Left cardiac atrium (tissue), 4 donors: ENCODE data around the gene POPDC2. TPM values are rescaled to one million over a fixed set of nuclear protein-coding genes. Genes with fewer than 3 reads are reported as not detected.

Experiments used
- ATAC-seq, 2 donors: fragments of 200-7000 bp; cut with Tn5 transposase; one replicate each; pipeline ENCODE4 v1.9.1; 2020; ENCODE audit warnings: mild to moderate bottlenecking in 2 of 2, moderate library complexity in 2 of 2
- DNase-seq: peaks from one replicate; pipeline ENCODE4 v3.0.0-alpha.2; 2020
- intact Hi-C, 2 donors: fragments of 100-400 bp; cut with DNase I; formaldehyde crosslinking; loops; one replicate each; pipeline versions ENCODE4 v1.14.1 to v1.15.1; 2022 to 2023
- total RNA-seq, 2 donors: library from RNA; stranded (reverse); fragmentation: NEBNext Ultra II Directional; extraction: Animal tissue kit (Norgen Biotek cat#: 25700); gene quantifications; one replicate each; pipeline ENCODE4 v1.2.1, GENCODE V29; 2021
- donor health status: DM: no; HTN: yes; CAD: no.
- donor health status: DM: no; HTN: yes; CAD: no; lungs with severe emphysema.
- donor health status: DM: yes; HTN: yes; CAD: no.
- donor health status: Dilated cardiomyopathy.

Gene POPDC2
- total RNA-seq, 2 donors from 2014 or later = 383 to 677 TPM

DNA sequence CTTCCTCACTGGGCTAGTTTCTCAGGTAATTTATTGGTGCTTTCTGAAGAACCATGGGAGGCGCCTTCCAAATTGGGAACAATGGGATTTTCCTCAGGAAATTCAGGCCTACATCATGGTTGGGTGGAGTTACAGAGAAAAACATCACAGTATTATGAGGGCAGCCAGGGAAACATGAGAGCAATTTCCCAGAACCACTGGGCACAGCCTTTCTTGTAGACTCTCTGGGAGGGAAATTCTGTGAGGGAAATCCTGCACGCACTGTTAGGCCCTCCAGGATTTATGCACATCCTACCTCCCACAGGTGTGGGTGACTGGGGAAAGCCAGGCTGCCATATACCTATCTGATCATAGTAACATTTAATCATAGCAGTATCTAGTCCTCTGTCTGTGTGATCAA, 13.2 kb downstream of the POPDC2 start:
- intact Hi-C loops = no loop called here
- peak; percentile 36 to 50 for ATAC-seq
- peak; percentile 52 for DNase-seq

DNA sequence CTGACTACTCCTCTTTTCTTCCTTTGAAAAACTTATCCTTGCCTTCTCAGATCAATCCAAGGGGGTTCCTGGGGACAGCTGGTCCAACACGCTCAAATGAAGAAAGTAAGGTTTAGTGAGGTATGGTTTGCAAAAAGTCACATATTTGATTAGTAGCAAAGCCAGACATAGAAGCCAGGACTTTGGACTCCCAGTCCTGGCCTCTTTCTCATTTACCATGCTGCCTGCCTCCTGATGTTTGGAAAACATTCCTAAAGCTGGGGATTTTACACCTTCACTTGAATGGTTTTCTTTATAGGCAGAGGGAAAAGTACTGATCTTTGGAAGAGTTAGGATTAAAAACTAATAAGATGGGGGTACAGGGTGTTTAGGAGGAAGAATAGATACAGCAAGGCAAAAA, 14.6 kb downstream of the POPDC2 start:
- intact Hi-C loops = no loop called here
- DNase-seq = no peak
- no peak for ATAC-seq

DNA sequence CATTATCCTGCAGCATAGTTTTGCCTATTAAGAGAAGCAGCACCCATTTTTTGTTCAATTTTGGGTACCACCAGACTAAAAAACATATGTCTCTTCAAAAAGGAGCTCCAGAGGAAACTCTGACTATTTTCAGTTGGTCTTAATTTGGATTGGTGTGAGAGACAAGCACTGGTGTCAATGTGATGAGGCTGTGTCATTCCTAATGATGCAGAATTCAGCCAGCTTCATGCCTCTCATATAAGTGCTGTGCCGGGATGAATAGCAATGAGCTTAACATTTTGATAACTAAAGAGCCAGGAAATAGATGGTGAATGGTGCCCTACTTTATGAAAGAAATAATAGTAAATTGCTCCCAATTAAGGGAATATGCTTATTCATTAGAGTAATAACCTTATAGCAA, 15.9 kb downstream of the POPDC2 start:
- intact Hi-C loops = no loop called here
- ATAC-seq = peak in 1 of 2 donors; percentile 15
- no peak for DNase-seq

DNA sequence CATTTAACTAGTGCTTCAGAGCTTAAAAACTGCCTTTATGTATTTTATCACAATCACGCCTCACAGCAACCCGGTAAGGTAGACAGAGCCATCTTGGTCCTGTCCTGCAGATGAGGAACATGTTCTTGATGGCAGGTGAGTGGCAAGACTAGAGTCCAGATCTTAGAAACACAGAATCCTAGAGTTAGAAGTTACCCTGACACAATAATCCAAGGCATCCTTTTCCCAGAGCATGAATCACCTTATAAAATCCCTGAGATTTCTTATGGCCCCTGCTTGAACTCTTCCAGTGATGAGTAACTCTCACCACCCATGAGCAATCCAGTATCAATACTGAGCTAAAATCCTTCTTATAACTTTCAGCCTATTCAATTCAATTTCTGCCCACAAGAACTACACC, 16.9 kb downstream of the POPDC2 start:
- DNase-seq = no peak
- intact Hi-C loops = no loop called here
- ATAC-seq = no peak

DNA sequence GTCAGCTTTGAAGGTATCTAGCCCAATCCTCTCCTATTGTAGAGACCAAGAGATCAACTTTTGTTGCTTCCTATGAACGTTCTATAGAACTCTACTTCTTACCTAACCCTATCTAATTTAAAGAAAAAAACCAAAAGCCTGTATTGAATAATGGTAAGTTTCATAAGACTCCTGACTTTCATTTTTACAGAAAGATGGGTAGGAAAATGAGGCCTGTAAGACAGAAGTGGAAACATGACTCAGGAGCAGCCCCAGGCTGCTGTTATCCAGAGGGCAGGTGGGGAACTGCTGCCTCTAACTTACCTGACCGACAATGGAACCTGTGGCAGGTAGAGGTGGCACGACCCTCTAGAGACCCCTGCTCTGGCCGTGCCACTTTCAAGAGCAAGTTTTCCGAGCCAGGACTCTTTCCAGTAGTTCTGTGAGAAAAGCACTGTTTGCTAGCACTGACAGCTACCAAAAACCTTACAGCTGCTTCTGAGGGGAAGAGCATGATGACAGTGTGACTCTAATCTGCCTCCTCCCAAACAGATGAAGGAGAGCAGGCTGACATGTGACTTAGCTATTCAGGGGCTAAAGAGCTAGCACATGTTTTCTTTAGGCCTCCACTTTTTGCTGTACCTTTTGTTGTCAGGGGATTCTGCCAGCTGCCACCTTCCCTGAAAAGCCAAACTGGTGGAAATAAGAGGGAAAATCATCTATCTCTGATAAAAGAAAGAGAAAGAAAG, 17.5 kb downstream of the POPDC2 start:
- intact Hi-C loops = no loop called here
- DNase-seq (no peak), ATAC-seq (no peak)

DNA sequence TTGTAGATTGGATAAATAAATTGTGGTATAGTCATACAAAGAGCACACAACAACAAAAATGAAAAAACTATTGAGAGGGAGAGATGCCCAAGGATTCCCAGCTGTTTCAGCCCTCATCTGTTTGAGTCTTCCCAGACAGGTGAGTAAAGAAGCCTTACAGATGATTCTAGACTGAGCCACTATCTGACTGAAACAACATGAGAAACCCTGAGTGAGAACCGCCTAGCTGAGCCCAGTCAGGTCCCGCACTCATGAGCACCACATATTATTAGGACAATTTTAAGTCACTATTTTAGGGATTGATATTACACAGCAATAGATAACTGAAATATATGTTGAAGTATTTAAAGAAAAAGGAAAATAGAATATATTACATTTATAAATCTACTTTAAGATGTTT, 19.0 kb downstream of the POPDC2 start:
- ATAC-seq = no peak
- DNase-seq = no peak
- intact Hi-C loops = no loop called here

DNA sequence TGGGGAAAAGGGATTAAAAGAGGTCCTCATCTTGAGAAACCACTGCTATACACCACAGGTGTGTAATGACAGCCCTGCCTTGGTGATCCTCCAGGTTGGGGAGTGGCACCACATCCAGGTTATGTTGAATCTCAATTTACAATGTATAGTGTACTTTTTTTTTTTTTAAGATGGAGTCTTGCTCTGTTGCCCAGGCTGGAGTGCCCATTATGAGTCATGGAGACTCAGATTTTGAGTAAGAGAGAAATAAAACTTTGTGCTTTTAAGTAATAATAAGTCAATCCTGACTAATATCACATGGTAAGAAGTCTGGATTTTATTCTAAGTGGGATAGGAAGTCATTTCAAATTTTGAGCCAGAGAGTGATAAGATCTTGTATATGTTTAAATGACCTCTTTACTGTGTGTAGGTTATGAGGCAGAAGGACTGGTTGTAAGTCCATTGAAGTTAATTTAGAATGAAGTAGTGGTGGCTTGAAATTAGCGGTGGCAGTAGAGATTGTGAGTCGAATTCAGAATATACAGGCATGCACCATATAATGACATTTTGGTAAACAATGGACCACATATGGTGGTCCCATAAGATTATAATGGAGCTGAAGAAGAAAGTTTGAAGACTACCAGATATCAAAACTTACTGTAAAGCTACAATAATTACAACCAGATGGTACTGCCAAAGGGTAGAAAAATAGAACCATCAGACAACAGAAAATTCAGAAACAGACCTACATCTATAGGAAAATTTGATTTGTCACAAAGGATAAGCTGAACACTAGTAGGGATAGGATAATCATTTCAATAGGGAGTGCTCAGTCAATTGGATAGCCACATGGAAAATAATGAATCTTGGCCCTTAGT, 20.7 kb downstream of the POPDC2 start:
- ATAC-seq = no peak
- intact Hi-C loops = loop anchor here in 1 of 2 donors (2.0 to 5.0 kb wide), 3 partner anchors 33 to 61 kb away; partner anchors contain the start of gene ADPRH
- no peak for DNase-seq

DNA sequence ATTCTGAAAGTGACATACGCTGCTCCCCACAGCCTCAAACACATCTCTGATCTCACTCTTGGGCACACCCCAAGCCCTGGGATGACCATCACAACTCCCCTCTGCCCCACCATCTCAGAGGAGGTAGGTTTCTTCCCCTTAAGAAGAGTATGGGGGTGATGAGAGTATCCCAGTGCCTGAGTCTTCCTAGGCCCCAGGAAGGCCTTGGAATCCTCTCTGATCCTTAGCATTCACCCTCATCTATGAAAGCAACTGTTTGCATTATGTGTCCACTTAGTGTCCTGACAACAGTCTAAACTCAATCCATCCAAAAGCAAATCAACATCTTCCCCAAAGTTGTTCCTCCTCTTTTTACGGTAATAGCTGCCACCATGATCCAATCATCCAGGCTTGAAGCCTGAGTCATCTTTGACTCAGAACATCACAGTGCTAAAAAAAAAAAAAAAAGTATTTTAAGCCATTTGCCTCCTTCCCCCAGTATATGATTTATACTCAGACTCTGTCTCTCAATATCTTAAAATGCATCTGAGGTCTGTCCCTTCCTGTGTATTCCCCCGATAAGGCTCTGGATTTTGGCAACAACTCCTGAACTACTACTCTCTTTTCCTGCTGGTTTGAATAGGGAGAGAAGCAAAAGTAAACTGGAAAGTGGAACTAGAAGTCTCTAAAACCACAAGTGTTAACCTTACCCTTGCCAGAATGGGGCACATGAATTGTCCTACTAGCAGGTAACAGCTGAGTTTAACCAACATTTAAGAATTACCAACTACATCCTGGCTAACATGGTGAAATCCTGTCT, 22.5 kb downstream of the POPDC2 start:
- DNase-seq = no peak
- peak; percentile 31 to 70 for ATAC-seq
- intact Hi-C loops = loop anchor here in 1 of 2 donors (2.0 to 5.0 kb wide), 3 partner anchors 34 to 59 kb away; partner anchors contain the start of gene ADPRH

DNA sequence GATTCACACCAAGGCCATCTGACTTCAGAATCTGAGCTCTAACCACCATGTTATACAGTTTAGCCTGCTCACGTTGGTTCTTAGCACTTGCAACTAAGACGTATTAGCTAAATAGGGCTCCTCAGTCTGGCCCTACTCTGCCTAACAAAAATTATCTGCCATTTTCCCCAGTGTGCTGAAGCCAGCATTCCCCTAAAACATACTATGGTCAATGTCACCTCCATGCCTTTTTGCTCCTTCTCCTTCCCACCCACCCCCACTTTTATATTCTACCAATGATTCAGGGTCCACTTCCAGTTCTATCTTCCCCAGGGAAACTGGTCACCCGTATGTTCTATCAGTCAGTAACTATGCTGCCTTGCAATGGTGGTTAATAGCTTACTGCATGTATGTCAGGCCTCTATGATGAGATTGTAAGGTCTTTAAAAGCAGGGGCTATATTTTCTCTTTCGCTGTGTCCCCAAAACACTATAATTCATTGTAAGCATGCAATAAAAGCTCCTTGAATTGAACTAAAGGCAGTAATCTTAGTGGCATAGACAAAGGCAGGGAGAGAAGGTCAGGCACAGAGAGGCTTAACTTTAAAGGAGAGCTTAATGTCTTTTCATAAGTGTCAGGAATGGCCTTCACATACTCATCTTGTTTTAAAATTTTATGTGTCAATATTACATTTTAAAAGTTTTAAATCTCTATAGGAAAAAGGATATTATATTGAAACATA, 23.3 kb downstream of the POPDC2 start:
- intact Hi-C loops = loop anchor here in 1 of 2 donors (5.0 kb wide), 2 partner anchors 35 kb away; no protein-coding TSS in a partner anchor
- ATAC-seq = no peak
- no peak for DNase-seq

DNA sequence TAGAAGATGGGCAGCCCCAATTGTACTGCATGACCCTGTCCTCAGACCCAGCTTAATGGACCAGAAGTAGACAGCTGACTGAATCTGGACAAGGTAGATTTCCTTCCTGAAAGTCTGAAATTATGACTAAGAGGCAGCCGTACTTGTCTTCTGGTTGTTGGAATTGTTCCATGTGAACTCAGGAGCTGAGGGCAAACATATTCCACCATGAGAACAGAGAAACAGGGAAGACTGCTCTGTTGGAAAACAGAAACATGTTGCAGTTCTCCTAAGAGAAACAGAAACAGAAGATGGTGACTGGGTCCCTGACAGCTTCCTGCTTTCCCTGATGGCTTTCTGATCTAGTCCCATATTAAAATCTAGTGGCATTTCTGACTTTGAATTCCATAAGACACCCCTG, 24.1 kb downstream of the POPDC2 start:
- intact Hi-C loops = loop anchor here in 1 of 2 donors (5.0 kb wide), 2 partner anchors 34 to 36 kb away; no protein-coding TSS in a partner anchor

DNA sequence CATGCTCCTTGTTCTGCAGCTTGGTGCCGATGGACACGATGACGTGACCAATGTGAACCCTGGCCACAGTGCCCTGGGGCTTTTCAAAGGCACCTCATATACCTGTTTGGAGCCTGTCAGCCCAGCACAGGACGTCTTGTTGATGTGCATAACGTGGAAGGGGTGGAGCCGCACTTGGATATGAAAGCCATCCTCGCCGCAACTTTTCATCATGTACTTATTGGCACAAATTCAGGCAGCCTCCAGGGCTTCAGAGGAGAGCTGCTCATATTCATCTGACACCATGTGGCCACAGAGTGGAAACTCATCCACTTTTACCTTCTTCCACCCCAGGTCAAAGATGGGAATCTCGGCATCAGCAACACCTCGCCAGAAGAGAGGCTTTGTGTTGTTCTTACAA, 24.7 kb downstream of the POPDC2 start:
- intact Hi-C loops = loop anchor here in 1 of 2 donors (5.0 kb wide), 2 partner anchors 33 to 37 kb away; no protein-coding TSS in a partner anchor
- ATAC-seq = peak in 1 of 2 donors; percentile 4

More for the DNA sequence above, 24.1 kb downstream of the POPDC2 start:
- DNase-seq (no peak), ATAC-seq (peak in 1 of 2 donors; percentile 1)

DNA sequence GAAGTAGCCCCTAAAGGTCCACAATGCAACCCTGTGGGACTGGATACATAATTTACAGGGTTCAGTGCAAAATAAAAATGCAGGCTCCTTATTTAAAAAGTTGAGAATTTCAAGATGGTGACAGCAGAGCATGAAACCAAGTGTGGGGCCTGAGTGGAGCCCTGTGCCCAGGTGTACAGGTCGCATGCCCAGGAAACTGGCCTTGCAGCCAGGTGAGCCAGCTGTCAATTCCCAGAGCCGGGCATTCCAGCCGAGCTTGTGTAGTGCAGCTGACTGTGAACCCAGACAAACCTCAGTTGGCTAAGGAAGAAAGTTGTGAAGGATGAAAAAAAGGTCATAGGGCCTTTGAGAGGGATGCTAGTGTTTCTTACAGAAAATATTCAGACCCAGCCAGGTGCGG, 27.6 kb downstream of the POPDC2 start:
- intact Hi-C loops = no loop called here
- ATAC-seq (no peak), DNase-seq (no peak)

More for the DNA sequence above, 24.7 kb downstream of the POPDC2 start:
- DNase-seq = no peak

DNA sequence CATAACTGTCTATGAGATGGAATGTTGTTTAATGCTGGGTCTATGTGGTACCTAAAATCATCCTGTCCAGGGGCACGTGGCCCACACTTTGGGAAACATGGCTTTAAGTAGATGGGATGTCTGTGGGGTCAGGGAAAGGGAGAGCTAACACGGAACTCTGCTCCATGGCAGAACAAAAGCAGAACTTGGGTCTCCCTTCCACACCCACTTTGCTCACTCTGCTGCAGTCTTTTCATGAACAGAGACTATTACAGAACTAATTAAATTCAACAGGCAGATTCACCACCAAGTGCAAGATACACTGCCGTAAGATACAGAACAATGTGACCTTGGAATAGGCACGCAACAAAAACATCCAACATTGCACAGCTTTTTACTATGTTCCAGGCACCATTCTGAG, 28.2 kb downstream of the POPDC2 start:
- ATAC-seq = no peak
- DNase-seq = no peak
- intact Hi-C loops = no loop called here

DNA sequence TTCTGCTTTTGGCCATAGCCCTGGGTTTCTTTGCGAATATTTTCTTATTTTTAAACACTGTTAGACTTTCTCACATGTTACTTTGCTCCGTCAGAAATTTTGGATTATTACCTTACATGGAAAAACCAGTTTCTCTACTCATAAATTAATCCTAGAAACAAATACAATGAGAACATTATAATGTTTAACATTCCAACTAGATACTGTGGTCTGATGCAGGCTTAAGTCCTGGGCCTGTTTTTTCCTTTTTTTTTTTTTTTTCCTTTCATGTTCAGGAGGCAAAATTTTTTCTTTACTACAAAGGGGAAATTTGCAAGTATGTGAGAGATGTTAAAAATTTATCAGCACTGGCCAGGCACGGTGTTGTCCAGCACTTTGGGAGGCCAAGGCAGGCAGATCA, 28.9 kb downstream of the POPDC2 start:
- ATAC-seq (no peak), DNase-seq (no peak)
- intact Hi-C loops = no loop called here

DNA sequence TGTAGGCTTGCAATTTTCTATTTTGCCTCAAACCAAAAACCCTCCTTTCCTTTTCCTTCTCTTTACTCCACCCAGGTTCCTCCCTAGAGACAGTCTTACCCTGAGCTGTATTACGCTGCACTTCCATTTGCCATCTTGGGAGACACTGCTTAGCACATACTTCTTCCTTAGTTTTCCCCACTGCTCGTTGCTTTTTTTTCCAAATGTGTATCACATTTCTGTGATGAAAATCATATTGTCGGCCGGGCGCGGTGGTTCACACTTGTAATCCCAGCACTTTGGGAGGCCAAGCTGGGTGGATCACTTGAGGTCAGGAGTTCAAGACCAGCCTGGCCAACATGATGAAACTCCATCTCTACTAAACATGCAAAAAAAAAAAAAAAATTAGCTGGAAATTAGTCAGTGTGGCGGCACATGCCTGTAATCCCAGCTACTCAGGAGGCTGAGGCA, 29.5 kb downstream of the POPDC2 start:
- intact Hi-C loops = no loop called here
- DNase-seq = no peak
- ATAC-seq = peak in 1 of 2 donors; percentile 8

DNA sequence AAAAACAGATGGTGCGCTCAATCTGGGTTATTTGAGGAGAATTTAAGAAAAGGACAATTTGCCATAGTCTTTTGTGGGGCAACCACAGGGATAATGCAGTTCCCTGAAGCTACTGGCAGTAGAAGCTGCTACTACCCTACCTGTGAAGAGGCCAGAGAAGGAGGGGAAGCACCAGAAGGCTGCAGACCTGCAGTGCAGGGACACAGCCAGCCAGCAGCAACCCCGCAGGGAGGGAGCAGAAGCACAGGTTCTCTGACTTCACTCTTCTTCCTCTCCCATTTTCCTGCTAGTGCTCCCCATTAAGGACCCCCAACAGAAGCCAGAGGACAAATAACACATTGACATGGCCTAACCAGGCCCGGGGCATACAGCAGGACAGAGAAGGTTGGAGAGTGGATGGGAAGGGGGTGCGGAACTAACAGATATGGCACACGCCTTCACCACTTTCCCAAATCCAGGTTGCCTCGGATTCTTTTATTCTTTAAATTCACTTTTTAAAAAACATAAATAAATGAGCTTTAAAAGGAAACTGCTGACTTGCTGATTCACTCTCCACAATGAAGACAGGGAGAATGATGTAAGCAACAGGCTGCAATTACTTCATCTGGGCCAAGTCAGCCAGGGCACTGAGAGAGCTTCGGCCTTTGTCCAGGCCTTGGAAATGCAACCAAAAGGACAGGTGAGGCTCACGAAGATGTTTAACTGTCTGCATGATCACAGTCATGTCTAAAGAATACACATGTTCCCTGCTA, 30.1 kb downstream of the POPDC2 start:
- ATAC-seq = peak in 1 of 2 donors; percentile 22
- no peak for DNase-seq
- intact Hi-C loops = no loop called here

DNA sequence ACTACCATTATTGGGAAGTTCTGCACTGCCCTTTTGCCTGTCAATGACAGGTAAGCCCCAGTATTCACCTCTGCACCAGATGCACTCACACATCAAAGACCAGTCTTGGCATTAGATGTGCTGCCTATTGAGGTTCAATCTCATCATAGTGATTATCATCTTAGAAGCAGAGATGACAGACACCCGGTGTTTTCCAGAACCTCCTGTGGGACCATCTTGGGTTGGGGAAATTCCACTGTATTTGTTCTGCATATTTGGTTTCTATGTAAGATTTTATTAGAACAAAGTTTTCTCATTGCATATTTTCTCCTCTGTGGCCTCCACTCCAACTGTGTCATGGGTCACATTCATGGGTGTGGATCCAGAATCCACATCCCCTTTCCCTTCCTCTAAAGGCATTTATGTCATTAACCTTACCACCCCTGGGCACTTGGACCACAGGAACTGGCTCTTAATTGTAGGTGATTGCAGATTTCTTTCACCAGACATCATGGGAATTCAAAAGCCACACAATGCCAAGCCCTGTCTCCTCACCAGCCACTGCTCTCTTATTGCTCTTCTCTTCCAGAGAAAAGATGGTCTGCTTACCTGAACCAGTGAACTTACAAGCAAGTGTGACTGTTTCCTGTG, 31.5 kb downstream of the POPDC2 start:
- DNase-seq (no peak), ATAC-seq (peak in 1 of 2 donors; percentile 12)
- intact Hi-C loops = no loop called here
